OCI-LY7 (cell line): ENCODE results near the gene RSPH10B. TPM values are rescaled to one million over a fixed set of nuclear protein-coding genes. Genes with fewer than 3 reads are reported as not detected.
A peak's percentile ranks its signal among the peaks of the same experiment; 100 is the strongest.
"Not testable (repeated sequence)": the region's sequence is repeated elsewhere in the genome, so short reads cannot be mapped to it uniquely, and the experiment has no call there.

Experiments used
- BruUV-seq: library from RNA; stranded (reverse); fragments of 400-500 nt; replicated peaks from 2 replicates; lab custom pipeline; 2021; lab: Mats Ljungman, UMichigan
- CTCF ChIA-PET: fragments of 300-600 bp; sonication (Branson Sonifier 250); formaldehyde crosslinking; loops from one replicate; lab custom pipeline; 2022; ENCODE audit warnings: antibody characterized with exemption; ENCODE audit not compliant: unreplicated experiment; lab: Charles Lee
- POLR2A ChIA-PET: fragments of 300-600 bp; sonication (Branson Sonifier 250); formaldehyde crosslinking; loops from one replicate; lab custom pipeline; 2022; ENCODE audit warnings: antibody characterized with exemption; lab: Charles Lee
- DNase-seq: peaks from one replicate; pipeline ENCODE4 v3.0.0-alpha.2; 2015; ENCODE audit warnings: low spot score
- H2AFZ ChIP-seq: fragments of 200-600 bp; sonication (generic), shearing (Covaris generic); 2 replicates; pipeline ENCODE4 v1.6.1; 2014; ENCODE audit warnings: mild to moderate bottlenecking, antibody characterized with exemption, low read length, moderate library complexity
- H3K27ac ChIP-seq: fragments of 200-600 bp; sonication (generic); 2 replicates; pipeline ENCODE4 v1.5.1; 2014; ENCODE audit warnings: mixed run types, low read depth, mild to moderate bottlenecking, moderate library complexity, low read length, inconsistent platforms; ENCODE audit not compliant: poor library complexity, severe bottlenecking
- H3K36me3 ChIP-seq: fragments of 200-600 bp; sonication (generic); 2 replicates; pipeline ENCODE4 v1.6.1; 2014; ENCODE audit warnings: mild to moderate bottlenecking, antibody characterized with exemption, low read length, moderate library complexity, mixed read lengths; ENCODE audit not compliant: insufficient read depth
- H3K4me1 ChIP-seq: fragments of 200-600 bp; sonication (generic); 2 replicates; pipeline ENCODE4 v1.5.1; 2014; ENCODE audit warnings: mild to moderate bottlenecking, low read length; ENCODE audit not compliant: insufficient read depth, poor library complexity, severe bottlenecking
- H3K4me2 ChIP-seq: fragments of 200-600 bp; sonication (generic); 2 replicates; pipeline ENCODE4 v1.6.1; 2014; ENCODE audit warnings: mild to moderate bottlenecking, low read length
- H3K4me3 ChIP-seq: fragments of 200-600 bp; sonication (generic); 2 replicates; pipeline ENCODE4 v1.5.1; 2014; ENCODE audit warnings: mild to moderate bottlenecking, low read depth, low read length; ENCODE audit not compliant: poor library complexity, severe bottlenecking
- H3K79me2 ChIP-seq: fragments of 200-600 bp; sonication (generic); 2 replicates; pipeline ENCODE4 v1.6.1; 2016; ENCODE audit warnings: low read depth, mild to moderate bottlenecking, low read length, moderate library complexity, mixed read lengths; ENCODE audit not compliant: insufficient read depth
- H3K9me2 ChIP-seq: fragments of 200-600 bp; sonication (generic); 2 replicates; pipeline ENCODE4 v1.6.1; 2016; ENCODE audit warnings: mild to moderate bottlenecking, low read length, mixed read lengths; ENCODE audit not compliant: insufficient read depth
- H3K9me3 ChIP-seq: fragments of 200-600 bp; sonication (generic); 2 replicates; pipeline ENCODE4 v1.6.1; 2014; ENCODE audit warnings: mild to moderate bottlenecking, mixed run types, low read length, mixed read lengths
- H4K20me1 ChIP-seq: fragments of 200-600 bp; sonication (generic); 2 replicates; pipeline ENCODE4 v1.6.1; 2014; ENCODE audit warnings: mild to moderate bottlenecking, antibody characterized with exemption, low read length, moderate library complexity, mixed read lengths; ENCODE audit not compliant: insufficient read depth
- intact Hi-C: fragments of 100-400 bp; cut with micrococcal nuclease; formaldehyde crosslinking; loops from one replicate; pipeline ENCODE4 v1.10.0; 2022; ENCODE audit not compliant: unreplicated experiment
- total RNA-seq, 2 experiments: library from RNA; depleted of rRNA in 1 of 2; stranded (reverse); fragments of >200 nt in 1 of 2; shearing (Covaris generic) in 1 of 2; gene quantifications; 2 replicates each; pipeline ENCODE4 v1.2.3, GENCODE V29; 2014 to 2022

RSPH10B gene
- total RNA-seq, 2 experiments from 2014 or later, result 0.09 to 0.29 TPM

DNA sequence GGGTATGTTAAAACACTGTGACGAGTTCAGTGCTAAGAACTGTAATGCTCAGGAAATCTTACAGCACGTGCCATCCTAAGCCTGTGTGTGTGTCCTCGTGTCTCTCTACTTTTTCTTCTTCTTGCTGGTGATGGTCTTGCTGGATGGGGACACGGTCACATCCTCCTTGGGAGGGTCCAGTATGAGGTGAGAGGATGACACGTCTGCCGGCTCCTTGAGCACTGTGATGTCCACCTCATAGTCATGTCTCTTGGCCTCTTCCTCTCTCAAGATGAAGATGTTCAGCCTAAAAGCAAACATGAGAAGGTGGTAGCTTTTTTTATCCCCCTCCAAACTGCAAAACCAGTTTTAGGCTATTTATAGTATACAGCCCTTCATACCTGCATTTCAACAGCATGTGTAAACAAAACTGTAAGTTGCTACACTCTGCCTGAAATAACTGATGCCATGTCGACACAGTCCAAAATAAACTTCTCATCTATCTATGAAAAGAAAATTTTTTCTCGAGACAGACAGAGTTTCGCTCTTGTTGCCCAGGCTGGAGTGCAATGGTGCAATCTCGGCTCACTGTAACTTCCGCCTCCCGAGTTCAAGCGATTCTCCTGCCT is 44.1 kb downstream of the RSPH10B start:
- H3K36me3 ChIP-seq, H3K4me3 ChIP-seq, H3K4me1 ChIP-seq, H4K20me1 ChIP-seq, H3K9me3 ChIP-seq, intact Hi-C loops, POLR2A ChIA-PET, H2AFZ ChIP-seq, DNase-seq, H3K79me2 ChIP-seq, H3K27ac ChIP-seq, H3K4me2 ChIP-seq, CTCF ChIA-PET, H3K9me2 ChIP-seq: not testable (repeated sequence)
- BruUV-seq, result TSS peak; percentile 50

- H3K4me1 ChIP-seq, H2AFZ ChIP-seq, H3K4me2 ChIP-seq, BruUV-seq, H4K20me1 ChIP-seq, H3K36me3 ChIP-seq, CTCF ChIA-PET, intact Hi-C loops, H3K9me3 ChIP-seq, H3K4me3 ChIP-seq, H3K79me2 ChIP-seq, H3K27ac ChIP-seq, H3K9me2 ChIP-seq, DNase-seq, POLR2A ChIA-PET: not testable (repeated sequence)
These were observed 45.9 kb downstream of the RSPH10B start for GRCh38 chr7:5924630-5925029.

DNA sequence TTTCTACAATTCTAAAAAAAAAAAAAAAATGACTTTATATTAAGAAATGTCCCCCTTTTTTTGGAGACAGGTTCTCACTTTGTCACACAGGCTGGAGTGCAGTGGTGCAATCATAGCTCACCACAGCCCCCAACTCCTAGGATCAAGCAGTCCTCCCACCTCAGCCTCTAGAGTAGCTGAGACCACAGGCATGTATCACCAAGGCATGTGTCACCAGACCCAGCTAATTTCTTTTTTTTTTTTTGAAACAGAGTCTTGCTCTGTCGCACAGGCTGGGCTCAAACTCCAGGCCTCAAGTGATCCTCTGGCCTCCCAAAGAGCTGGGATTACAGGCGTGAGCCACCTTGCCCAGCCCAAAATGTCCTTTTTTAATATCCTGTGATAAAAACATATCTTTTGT is 46.3 kb downstream of the RSPH10B start:
- H2AFZ ChIP-seq, H3K9me3 ChIP-seq, H3K4me1 ChIP-seq, BruUV-seq, intact Hi-C loops, CTCF ChIA-PET, POLR2A ChIA-PET, H3K4me3 ChIP-seq, H4K20me1 ChIP-seq, H3K9me2 ChIP-seq, H3K4me2 ChIP-seq, H3K27ac ChIP-seq, H3K36me3 ChIP-seq, H3K79me2 ChIP-seq, DNase-seq: not testable (repeated sequence)

DNA sequence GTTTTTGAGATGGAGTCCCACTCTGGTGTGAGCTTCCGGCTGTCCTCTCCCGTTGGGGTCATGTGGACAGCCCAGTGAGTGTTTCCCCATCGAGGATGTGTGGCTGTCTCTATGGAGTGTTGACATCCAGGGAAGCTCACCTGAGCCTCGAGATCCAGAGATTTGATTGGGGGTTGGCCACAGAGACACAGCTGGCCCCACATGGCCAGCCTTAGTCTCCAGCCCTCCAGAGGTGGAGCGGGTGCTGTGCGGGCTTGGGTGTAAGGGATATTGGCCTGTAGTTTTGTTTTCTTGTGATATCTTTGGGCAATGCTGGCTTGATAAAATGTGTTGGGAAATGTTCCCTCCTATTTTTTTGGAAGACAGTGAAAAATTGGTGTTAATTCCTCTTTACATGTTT is 54.0 kb downstream of the RSPH10B start:
- H3K9me3 ChIP-seq, H2AFZ ChIP-seq, DNase-seq, H3K36me3 ChIP-seq, H3K9me2 ChIP-seq, H3K79me2 ChIP-seq, POLR2A ChIA-PET, H3K4me1 ChIP-seq, H3K4me3 ChIP-seq, H3K27ac ChIP-seq, intact Hi-C loops, H4K20me1 ChIP-seq, CTCF ChIA-PET, H3K4me2 ChIP-seq, BruUV-seq: not testable (repeated sequence)

GRCh38 chr7:5908835-5909234 is 61.7 kb downstream of the RSPH10B start:
- H3K4me2 ChIP-seq, H3K27ac ChIP-seq, DNase-seq, H3K4me1 ChIP-seq, H3K4me3 ChIP-seq, H4K20me1 ChIP-seq, H3K9me2 ChIP-seq, H2AFZ ChIP-seq, BruUV-seq, H3K9me3 ChIP-seq, H3K79me2 ChIP-seq, POLR2A ChIA-PET, intact Hi-C loops, CTCF ChIA-PET: not testable (repeated sequence)
- peaks cover 11% of the 10 kb centered on the region for H3K36me3 ChIP-seq

- H2AFZ ChIP-seq, H3K4me3 ChIP-seq, H3K9me3 ChIP-seq, H3K27ac ChIP-seq, H3K79me2 ChIP-seq, intact Hi-C loops, H4K20me1 ChIP-seq, POLR2A ChIA-PET, BruUV-seq, H3K9me2 ChIP-seq, DNase-seq, H3K36me3 ChIP-seq, H3K4me1 ChIP-seq, CTCF ChIA-PET, H3K4me2 ChIP-seq: not testable (repeated sequence)
These were observed 65.8 kb downstream of the RSPH10B start for GRCh38 chr7:5904726-5905125.
